ENCODE results near the gene MOB3B.

The MOB3B gene

GRCh38 chr9:27561685-27562084 lies 32.1 kb upstream of the MOB3B start:
- no peak for DNase-seq (ENCODE audit: low read depth, low spot score)
- no peak overlapping the region for H3K4me3 ChIP-seq (ENCODE audit: low read depth, low read length)
- TF ChIP-seq CTCF (IDR thresholded peaks at IDR 0.05; ENCODE audit: low read depth, low read length): no peak
- in situ Hi-C loops (cut with HindIII; ENCODE audit: low sequenced_read_pairs): no loop called here

- DNase-seq (ENCODE audit: low read depth, low spot score): no peak
- in situ Hi-C loops (cut with HindIII; ENCODE audit: low sequenced_read_pairs): no loop called here
- TF ChIP-seq CTCF (IDR thresholded peaks at IDR 0.05; ENCODE audit: low read depth, low read length): no peak
- H3K4me3 ChIP-seq (ENCODE audit: low read depth, low read length): no peak overlapping the region
Observed at GRCh38 chr9:27560457-27560856, 30.8 kb upstream of the MOB3B start.

GRCh38 chr9:27558307-27558706 lies 28.7 kb upstream of the MOB3B start:
- in situ Hi-C loops (cut with HindIII; ENCODE audit: low sequenced_read_pairs): no loop called here
- no peak for TF ChIP-seq CTCF (IDR thresholded peaks at IDR 0.05; ENCODE audit: low read depth, low read length)
- H3K4me3 ChIP-seq (ENCODE audit: low read depth, low read length): no peak overlapping the region
- DNase-seq (ENCODE audit: low read depth, low spot score): no peak

GRCh38 chr9:27556470-27556869 lies 26.9 kb upstream of the MOB3B start:
- no peak for TF ChIP-seq CTCF (IDR thresholded peaks at IDR 0.05; ENCODE audit: low read depth, low read length)
- in situ Hi-C loops (cut with HindIII; ENCODE audit: low sequenced_read_pairs): no loop called here
- H3K4me3 ChIP-seq (ENCODE audit: low read depth, low read length): no peak overlapping the region
- no peak for DNase-seq (ENCODE audit: low read depth, low spot score)

GRCh38 chr9:27554712-27555111 lies 25.1 kb upstream of the MOB3B start:
- no peak overlapping the region for H3K4me3 ChIP-seq (ENCODE audit: low read depth, low read length)
- DNase-seq (ENCODE audit: low read depth, low spot score): no peak
- TF ChIP-seq CTCF (IDR thresholded peaks at IDR 0.05; ENCODE audit: low read depth, low read length): no peak
- in situ Hi-C loops (cut with HindIII; ENCODE audit: low sequenced_read_pairs): no loop called here

GRCh38 chr9:27549196-27549755 lies 19.7 kb upstream of the MOB3B start:
- H3K4me3 ChIP-seq (ENCODE audit: low read depth, low read length): no peak overlapping the region
- in situ Hi-C loops (cut with HindIII; ENCODE audit: low sequenced_read_pairs): no loop called here
- no peak for DNase-seq (ENCODE audit: low read depth, low spot score)
- TF ChIP-seq CTCF (IDR thresholded peaks at IDR 0.05; ENCODE audit: low read depth, low read length): no peak
